Measurements from ENCODE around the gene VPS33B.

The VPS33B gene

DNA sequence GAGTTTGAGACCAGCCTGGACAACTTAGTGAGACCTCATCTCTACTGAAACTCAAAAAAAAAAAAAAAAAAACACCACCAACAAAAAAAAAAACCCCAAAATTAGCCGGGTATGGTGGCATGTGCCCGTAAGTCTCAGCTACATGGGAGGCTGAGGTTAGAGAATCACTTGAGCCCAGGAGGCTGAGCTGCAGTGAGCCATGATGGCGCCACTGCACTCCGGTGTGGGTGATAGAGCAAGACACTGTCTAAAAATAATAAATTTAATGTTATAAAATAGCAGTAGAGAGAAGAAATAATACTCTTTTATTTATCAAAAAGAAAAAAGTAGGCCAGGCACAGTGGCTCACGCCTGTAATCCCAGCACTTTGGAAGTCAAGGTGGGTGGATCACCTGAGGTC, 50.3 kb downstream of the VPS33B start:
- no peak for DNase-seq

DNA sequence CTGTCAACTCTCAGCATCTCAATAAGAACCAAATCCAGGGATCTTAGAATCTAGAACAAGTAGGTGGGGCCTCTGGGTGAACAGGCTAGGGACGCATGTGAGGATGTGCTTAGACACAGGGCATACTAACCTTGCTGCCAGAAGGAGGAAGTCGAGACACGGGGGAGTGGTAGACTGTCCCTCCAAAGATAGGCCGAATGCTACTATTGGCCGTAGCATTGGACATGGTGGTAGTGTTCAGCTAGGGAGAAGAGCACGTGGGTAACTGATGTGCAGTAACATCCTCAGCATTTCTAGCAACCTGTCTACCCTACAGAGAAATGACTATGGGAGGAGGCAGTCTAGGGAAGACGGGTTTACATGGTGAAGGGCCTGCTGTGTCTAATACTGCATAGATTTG, 52.1 kb downstream of the VPS33B start:
- no peak for DNase-seq

- no peak for DNase-seq
Measured at GRCh38 chr15:90968434-90968833, 54.0 kb downstream of the VPS33B start.

DNA sequence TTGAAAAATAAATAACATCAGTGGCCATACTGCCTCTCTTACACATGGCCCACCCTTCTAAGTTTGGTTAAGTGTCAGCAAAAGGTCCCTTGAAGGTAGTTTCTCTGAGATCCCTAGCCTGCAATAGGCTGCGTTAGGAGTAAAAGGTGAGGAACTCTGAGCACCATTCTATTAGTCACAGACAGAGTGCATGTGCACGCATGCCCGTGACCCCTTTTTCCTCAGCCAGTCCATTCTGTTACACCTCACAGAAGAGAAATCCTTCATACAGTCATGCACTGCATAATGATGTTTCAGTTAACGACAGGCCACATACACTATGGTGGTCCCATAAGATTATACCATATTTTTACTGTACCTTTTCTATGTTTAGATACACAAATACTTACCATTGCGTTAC, 55.2 kb downstream of the VPS33B start:
- no peak for DNase-seq

- DNase-seq = no peak
Measured at GRCh38 chr15:90966262-90966661, 56.1 kb downstream of the VPS33B start.

GRCh38 chr15:90962021-90962420, 60.4 kb downstream of the VPS33B start:
- no peak for DNase-seq

GRCh38 chr15:90960298-90961091, 61.9 kb downstream of the VPS33B start:
- DNase-seq = no peak

DNA sequence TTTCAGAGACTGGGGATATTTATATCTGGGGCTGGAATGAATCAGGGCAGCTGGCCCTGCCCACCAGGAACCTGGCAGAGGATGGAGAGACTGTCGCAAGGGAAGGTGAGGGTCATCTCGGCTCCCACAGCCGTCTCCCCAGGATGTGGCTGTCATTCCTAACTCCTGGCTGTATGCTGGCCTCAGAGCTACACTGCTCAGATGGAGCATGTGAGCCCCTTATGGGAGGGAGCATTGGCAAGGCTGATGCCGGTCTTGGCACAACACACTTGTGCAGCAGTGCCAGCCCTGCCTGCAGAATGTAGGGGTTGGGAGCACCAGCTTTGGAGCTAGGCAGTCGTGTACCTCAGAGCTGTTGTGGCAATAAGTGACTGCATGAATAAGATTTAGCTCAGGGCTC, 62.5 kb downstream of the VPS33B start:
- DNase-seq = no peak

- no peak for DNase-seq
Measured at GRCh38 chr15:90959028-90959595, 63.3 kb downstream of the VPS33B start.

- peak; percentile 8 to 9 for DNase-seq
Measured at GRCh38 chr15:90957791-90958190, 64.6 kb downstream of the VPS33B start.

DNA sequence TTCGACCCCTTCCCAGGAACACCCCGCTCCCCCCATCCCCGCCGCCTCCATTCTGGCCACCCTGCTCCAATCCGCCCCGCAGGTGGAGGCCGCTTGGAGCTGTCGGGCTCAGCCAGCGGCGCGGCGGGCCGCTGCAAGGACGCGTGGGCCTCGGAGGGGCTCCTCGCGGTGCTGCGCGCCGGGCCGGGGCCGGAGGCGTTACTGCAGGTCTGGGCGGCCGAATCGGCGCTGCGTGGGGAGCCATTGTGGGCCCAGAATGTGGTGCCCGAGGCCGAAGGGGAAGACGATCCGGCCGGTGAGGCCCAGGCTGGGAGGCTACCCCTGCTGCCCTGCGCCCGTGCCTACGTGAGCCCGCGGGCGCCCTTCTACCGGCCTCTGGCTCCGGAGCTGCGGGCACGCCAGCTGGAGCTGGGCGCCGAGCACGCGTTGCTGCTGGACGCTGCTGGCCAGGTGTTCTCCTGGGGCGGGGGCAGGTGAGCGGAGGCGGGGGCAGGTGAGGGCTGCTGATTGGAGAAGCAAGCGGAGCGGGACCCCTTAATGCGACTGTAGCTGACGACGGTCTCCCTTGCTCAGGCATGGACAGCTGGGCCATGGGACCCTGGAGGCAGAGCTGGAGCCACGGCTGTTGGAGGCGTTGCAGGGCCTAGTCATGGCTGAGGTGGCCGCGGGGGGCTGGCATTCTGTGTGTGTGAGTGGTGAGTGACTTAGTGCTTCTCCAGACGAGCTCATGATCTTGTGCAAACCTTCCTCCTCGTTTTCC, 65.2 kb downstream of the VPS33B start:
- no peak for DNase-seq

GRCh38 chr15:90956274-90957030, 65.9 kb downstream of the VPS33B start:
- peak; percentile 37 to 83 for DNase-seq

GRCh38 chr15:90955624-90956273, 66.6 kb downstream of the VPS33B start:
- peak; percentile 8 to 22 for DNase-seq

DNA sequence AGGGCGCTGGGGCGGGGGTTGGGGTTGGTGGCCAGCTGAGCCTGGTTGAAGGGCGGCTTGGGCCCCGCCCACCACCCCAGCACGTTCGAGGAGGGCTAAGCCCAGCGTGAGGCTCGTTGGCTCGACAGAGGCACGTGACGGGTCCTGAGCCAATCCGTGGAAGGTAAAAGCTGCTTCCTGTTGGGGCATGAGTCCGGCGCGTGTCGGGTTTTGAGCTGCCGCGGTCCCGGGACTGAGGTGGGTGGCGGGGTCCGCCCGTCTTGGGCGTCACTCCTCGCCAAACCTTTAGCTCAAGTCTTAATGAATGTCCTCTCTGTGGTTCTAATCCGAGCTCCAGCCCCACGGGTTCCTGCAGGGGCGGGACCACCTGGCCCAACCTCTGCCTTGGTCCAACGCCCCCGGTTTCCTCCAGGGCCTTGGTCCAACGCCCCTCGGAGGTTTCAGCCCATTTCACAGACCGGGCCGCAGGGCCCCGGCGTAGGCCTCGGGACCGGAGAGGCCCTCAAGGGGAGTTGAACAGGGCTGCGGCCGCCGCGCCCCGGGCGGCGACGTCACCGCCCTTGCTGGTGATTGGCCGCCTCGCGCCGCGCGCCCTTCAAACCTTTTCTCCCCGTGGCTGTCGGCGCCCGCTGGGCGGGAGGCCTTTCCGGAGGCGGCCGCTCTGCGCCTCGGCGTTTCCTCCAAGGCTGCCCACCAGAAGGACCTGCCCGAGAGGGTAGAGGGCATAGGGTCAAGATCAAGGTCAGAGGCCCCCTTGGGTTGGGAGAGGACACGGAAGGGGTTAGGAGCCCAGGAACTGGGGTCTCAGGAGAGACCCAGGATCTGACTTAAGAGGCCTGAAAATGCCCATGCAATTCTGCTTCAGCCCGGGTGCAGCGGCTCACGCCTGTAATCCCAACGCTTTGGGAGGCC, 67.4 kb downstream of the VPS33B start, which contains the start of gene RCCD1:
Gene RCCD1 (plus strand): TSS at position 173 of the 912 bp plus-strand sequence. CDS start 1,851 bp downstream, outside the sequence.
- peak; percentile 93 to 97 for DNase-seq

DNA sequence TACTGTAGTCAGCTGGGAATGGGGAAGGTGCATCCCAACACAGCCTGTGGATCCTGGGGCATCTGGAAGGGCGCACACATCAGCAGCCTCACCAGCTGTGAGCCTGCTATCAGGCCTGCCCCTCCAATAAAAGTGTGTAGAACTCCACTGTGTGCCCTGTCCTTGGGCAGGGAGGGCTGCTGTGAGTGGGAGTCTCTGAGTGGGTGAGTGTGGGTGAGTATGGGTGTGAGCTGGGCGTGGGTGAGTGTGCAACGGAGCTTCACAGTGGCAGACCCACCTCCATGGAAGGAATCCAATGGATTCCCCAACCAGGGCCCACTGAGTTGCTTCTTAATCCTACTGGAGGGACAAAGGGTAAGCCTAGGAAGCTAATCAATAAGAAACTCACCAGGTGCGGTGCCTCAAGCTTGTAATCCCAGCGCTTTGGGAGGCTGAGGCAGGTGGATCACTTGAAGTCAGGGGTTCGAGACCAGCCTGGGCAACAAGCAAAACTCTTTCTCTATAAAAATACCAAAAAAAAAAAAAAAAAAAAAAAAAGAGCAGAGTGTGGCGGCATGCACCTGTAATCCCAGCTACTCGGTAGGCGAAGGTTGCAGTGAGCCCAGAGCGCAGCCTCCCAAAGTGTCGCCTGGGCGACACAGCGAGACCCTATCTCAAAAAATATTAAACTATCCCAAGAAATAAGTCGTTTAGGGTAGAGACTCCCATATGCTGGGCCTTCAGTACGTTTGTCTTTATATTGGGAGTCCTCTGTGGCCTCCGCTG, 68.3 kb downstream of the VPS33B start:
- no peak for DNase-seq

DNA sequence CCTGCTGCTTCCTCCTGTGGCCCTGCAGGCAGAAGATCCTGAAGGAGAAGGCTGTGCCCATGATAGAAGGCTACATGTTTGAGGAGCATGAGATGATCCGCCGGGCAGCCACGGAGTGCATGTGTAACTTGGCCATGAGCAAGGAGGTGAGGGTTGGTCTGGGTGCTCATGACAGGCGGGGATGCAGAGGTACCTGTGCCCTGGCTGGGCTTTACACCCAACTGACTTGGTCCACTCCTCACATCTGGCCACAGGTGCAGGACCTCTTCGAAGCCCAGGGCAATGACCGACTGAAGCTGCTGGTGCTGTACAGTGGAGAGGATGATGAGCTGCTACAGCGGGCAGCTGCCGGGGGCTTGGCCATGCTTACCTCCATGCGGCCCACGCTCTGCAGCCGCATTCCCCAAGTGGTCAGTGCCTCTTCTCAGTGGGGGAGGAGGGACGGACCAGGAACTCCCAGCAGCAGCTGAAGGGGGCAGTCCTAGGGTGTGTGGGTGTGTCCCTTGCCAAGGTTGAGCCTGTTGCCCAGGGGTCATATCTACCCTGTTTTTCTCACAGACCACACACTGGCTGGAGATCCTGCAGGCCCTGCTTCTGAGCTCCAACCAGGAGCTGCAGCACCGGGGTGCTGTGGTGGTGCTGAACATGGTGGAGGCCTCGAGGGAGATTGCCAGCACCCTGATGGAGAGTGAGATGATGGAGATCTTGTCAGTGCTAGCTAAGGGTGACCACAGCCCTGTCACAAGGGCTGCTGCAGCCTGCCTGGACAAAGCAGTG, 69.3 kb downstream of the VPS33B start:
- no peak for DNase-seq

- DNase-seq = no peak
Measured at GRCh38 chr15:90950676-90951075, 71.7 kb downstream of the VPS33B start.

DNA sequence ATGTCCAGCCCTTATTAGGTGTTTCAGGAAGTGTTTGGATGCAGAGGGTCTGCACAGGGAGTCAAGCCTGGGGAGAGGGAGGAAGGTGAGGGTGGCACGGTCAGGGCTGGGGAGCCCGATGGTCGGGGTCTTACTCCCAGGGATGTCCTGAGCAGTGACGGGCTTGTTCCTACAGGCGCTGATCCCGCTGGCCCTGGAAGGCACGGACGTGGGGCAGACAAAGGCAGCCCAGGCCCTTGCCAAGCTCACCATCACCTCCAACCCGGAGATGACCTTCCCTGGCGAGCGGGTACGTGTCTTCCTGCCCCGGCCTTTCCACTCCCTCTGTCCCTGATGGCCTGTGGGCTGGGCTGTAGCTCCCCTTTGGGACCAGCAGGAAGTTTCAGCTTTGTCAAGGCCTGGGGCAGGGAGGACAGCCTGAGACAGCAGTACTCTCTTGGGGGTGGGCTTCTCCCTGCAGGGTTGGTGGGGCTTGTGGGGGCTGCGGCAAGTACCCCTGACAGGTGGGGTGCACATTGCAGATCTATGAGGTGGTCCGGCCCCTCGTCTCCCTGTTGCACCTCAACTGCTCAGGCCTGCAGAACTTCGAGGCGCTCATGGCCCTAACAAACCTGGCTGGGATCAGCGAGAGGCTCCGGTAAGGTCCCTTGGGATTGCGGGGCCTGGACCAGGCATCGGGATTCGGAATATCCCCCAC, 72.3 kb downstream of the VPS33B start:
- DNase-seq = no peak
